ENCODE measurements around the gene KRT26.

- TF ChIP-seq CTCF (IDR thresholded peaks at IDR 0.05; ENCODE audit: low read length), result no peak
- TF ChIP-seq EZH2 (optimal IDR thresholded peaks at IDR 0.05; ENCODE audit: low read depth, low read length), result no peak
- TF ChIP-seq EZH2phosphoT487 (IDR thresholded peaks at IDR 0.05; ENCODE audit: low read length), result no peak
These were observed 51.1 kb downstream of the KRT26 start for GRCh38 chr17:40720899-40721298.
